ENCODE data around the gene HLA-DPB1.

Gene HLA-DPB1

DNA sequence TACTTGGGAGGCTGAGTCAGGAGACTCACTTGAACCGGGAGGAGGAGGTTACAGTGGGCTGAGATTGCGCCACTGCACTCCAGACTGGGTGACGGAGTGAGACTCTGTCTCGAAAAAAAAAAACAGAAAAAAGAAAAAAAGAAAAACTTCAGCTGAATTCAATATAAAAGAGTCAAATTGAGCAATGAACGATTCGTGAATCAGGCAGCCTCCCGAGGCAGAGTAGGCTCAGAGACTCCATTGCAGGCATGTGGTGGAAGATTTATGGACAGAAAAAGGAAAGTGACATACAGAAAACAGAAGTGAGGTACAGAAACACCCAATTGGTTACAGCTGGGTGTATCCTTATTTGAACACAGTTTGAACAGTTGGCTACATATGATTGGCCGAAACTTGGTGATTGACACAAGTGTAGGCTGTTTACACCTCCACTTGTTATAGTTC lies 56.3 kb downstream of the HLA-DPB1 start:
- Histone ChIP-seq H3K4me1 (ENCODE audit: insufficient read depth, low read length, severe bottlenecking) (no peaks in the 10 kb centered on the region), H3K9ac (ENCODE audit: low read length) (no peak overlapping the region), H3K4me2 (ENCODE audit: low read length) (no peak overlapping the region), H3F3A (ENCODE audit: insufficient read depth, low read length) (no peaks in the 10 kb centered on the region), H4K20me1 (ENCODE audit: insufficient read depth, low read length) (no peaks in the 10 kb centered on the region), H3K9me3 (ENCODE audit: low read length) (no peaks in the 10 kb centered on the region), H3K9me2 (ENCODE audit: low read depth, low read length) (no peaks in the 10 kb centered on the region), H3K27ac (ENCODE audit: low read depth, low read length, poor library complexity, severe bottlenecking) (no peak overlapping the region), H3K4me3 (ENCODE audit: low read depth, low read length, poor library complexity, severe bottlenecking) (no peak overlapping the region), H3K27me3 (ENCODE audit: insufficient read depth, low read length) (no peaks in the 10 kb centered on the region; the same call in 1 of the 2 replicates), H3K79me2 (ENCODE audit: insufficient read depth, low read length) (no peaks in the 10 kb centered on the region), H3K36me3 (ENCODE audit: insufficient read depth, low read length) (no peaks in the 10 kb centered on the region), H2AFZ (ENCODE audit: low read length) (no peak overlapping the region)
- TF ChIP-seq CTCF (IDR thresholded peaks at IDR 0.05; ENCODE audit: low read length) (no peak), EZH2 (IDR thresholded peaks at IDR 0.05; ENCODE audit: borderline replicate concordance, low read length) (no peak)

DNA sequence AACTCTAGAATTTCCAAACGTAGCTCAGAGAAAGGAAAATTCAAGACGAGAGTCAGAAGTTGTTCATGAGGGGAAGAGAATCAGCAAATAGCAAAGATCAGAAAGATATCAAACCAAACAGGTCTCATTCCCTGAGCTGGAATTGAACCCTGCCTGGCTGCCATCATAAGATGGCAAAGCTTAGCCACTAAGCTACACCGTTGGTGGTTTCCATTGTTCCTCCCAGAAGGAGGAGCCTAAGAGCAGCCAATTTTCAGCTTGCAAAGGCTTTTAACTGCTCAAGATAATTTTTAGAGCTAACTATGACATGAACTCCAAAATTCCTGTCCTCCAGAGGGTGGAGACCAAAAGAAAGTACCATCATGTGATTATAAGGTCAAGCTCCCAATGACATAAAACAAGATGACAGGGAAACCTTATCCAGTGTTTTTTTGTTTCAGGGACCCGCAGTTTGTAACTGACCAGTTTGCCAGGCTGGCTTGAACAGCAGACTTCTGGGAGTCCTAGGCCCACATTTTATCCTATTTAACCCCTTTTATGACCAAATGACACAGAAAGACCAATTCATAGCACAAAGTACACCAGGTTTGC lies 60.6 kb downstream of the HLA-DPB1 start:
- Histone ChIP-seq H3K9me2 (ENCODE audit: low read depth, low read length) (no peaks in the 10 kb centered on the region), H3K4me1 (ENCODE audit: insufficient read depth, low read length, severe bottlenecking) (no peaks in the 10 kb centered on the region), H3K4me3 (ENCODE audit: low read depth, low read length, poor library complexity, severe bottlenecking) (no peak overlapping the region), H4K20me1 (ENCODE audit: insufficient read depth, low read length) (no peaks in the 10 kb centered on the region), H3K9me3 (ENCODE audit: low read length) (no peaks in the 10 kb centered on the region), H3K4me2 (ENCODE audit: low read length) (no peak overlapping the region), H3K27me3 (ENCODE audit: insufficient read depth, low read length) (no peaks in the 10 kb centered on the region), H3K79me2 (ENCODE audit: insufficient read depth, low read length) (no peaks in the 10 kb centered on the region), H3K36me3 (ENCODE audit: insufficient read depth, low read length) (no peaks in the 10 kb centered on the region), H2AFZ (ENCODE audit: low read length) (no peak overlapping the region), H3K9ac (ENCODE audit: low read length) (no peak overlapping the region), H3K27ac (ENCODE audit: low read depth, low read length, poor library complexity, severe bottlenecking) (no peak overlapping the region), H3F3A (ENCODE audit: insufficient read depth, low read length) (no peaks in the 10 kb centered on the region)
- TF ChIP-seq CTCF (IDR thresholded peaks at IDR 0.05; ENCODE audit: low read length) (no peak), EZH2 (IDR thresholded peaks at IDR 0.05; ENCODE audit: borderline replicate concordance, low read length) (no peak)

All from OCI-LY1 (cell line).